ENCODE results near the gene WFDC1.

Gene WFDC1

GRCh38 chr16:84354306-84354705, 59.6 kb downstream of the WFDC1 start:
- DNase-seq (ENCODE audit: insufficient read length, low spot score) = no peak
- no peak for FAIRE-seq
- no peak for TF ChIP-seq CTCF (IDR thresholded peaks at IDR 0.05; ENCODE audit: insufficient read depth, missing control alignments)

- DNase-seq (ENCODE audit: insufficient read length, low spot score) (no peak), FAIRE-seq (no peak)
- no peak for TF ChIP-seq CTCF (IDR thresholded peaks at IDR 0.05; ENCODE audit: insufficient read depth, missing control alignments)
These were observed 60.5 kb downstream of the WFDC1 start for GRCh38 chr16:84355149-84355548.

- no peak for TF ChIP-seq CTCF (IDR thresholded peaks at IDR 0.05; ENCODE audit: insufficient read depth, missing control alignments)
- DNase-seq (ENCODE audit: insufficient read length, low spot score) = no peak
- FAIRE-seq = no peak
These were observed 61.5 kb downstream of the WFDC1 start for GRCh38 chr16:84356176-84356575.

GRCh38 chr16:84356591-84357116, 62.0 kb downstream of the WFDC1 start:
- DNase-seq (ENCODE audit: insufficient read length, low spot score) = no peak
- no peak for TF ChIP-seq CTCF (IDR thresholded peaks at IDR 0.05; ENCODE audit: insufficient read depth, missing control alignments)
- FAIRE-seq = no peak

GRCh38 chr16:84357191-84357651, 62.5 kb downstream of the WFDC1 start:
- no peak for FAIRE-seq
- DNase-seq (ENCODE audit: insufficient read length, low spot score) = no peak
- TF ChIP-seq CTCF (IDR thresholded peaks at IDR 0.05; ENCODE audit: insufficient read depth, missing control alignments) = no peak

- no peak for DNase-seq (ENCODE audit: insufficient read length, low spot score)
- no peak for FAIRE-seq
- no peak for TF ChIP-seq CTCF (IDR thresholded peaks at IDR 0.05; ENCODE audit: insufficient read depth, missing control alignments)
These were observed 64.1 kb downstream of the WFDC1 start for GRCh38 chr16:84358601-84359295.

GRCh38 chr16:84359326-84359725, 64.6 kb downstream of the WFDC1 start:
- no peak for TF ChIP-seq CTCF (IDR thresholded peaks at IDR 0.05; ENCODE audit: insufficient read depth, missing control alignments)
- FAIRE-seq (no peak), DNase-seq (ENCODE audit: insufficient read length, low spot score) (no peak)

Data from D721Med (cell line).